Neural progenitor cell (in vitro differentiated cells): ENCODE measurements around the gene WDR74.

Experiments used
- EZH2 ChIP-seq: fragments of 200-600 bp; sonication (generic); IDR thresholded peaks from 2 replicates; pipeline ENCODE4 v1.6.1; 2017; ENCODE audit warnings: antibody characterized with exemption, mild to moderate bottlenecking, moderate library complexity
- TF ChIP-seq, protein P1 (sequence below): fragments of 200-600 bp; sonication (generic); IDR thresholded peaks from 2 replicates; pipeline ENCODE4 v1.5.1; 2017; ENCODE audit warnings: antibody characterized with exemption, mild to moderate bottlenecking

DNA sequence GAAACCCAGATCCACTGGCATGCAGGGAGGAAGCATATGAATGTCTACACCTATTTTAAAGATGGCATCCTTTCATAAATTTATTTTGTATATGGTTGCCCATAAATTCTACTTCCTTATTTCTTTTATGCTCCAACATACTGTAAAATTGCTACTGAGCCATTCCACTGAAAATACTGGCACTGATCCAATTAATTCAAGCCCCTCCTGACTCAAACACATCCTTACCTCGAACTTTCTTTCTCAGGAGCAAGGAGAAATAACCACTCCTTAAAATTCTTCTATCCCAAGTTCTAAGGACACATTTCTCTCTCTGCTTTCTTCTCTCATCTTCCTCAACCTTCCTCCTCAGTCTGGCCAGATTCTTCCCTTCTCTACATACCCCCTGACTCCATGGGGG, 28.6 kb downstream of the WDR74 start:
- TF ChIP-seq, protein P1, sequence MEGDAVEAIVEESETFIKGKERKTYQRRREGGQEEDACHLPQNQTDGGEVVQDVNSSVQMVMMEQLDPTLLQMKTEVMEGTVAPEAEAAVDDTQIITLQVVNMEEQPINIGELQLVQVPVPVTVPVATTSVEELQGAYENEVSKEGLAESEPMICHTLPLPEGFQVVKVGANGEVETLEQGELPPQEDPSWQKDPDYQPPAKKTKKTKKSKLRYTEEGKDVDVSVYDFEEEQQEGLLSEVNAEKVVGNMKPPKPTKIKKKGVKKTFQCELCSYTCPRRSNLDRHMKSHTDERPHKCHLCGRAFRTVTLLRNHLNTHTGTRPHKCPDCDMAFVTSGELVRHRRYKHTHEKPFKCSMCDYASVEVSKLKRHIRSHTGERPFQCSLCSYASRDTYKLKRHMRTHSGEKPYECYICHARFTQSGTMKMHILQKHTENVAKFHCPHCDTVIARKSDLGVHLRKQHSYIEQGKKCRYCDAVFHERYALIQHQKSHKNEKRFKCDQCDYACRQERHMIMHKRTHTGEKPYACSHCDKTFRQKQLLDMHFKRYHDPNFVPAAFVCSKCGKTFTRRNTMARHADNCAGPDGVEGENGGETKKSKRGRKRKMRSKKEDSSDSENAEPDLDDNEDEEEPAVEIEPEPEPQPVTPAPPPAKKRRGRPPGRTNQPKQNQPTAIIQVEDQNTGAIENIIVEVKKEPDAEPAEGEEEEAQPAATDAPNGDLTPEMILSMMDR, result no peak
- no peak for TF ChIP-seq EZH2
